ENCODE data around the gene TINAGL1.

- TF ChIP-seq FOS (IDR thresholded peaks at IDR 0.05; ENCODE audit: borderline replicate concordance, extremely low read depth, insufficient read length) (no peak), ZNF274 (IDR thresholded peaks at IDR 0.05; ENCODE audit: insufficient read depth, insufficient read length) (no peak), CTCF (IDR thresholded peaks at IDR 0.05 in 2 of 3, conservative IDR thresholded peaks at IDR 0.05 in 1 of 3; ENCODE audit: control insufficient read depth in 2 of 3, extremely low read depth in 1 of 3, insufficient read depth in 1 of 3, low read depth in 3 of 3, low read length in 3 of 3) (no peak), SPI1 (IDR thresholded peaks at IDR 0.05; ENCODE audit: borderline replicate concordance, insufficient read depth, low read depth, low read length) (no peak)
These were observed 51.1 kb downstream of the TINAGL1 start for GRCh38 chr1:31627301-31627929.

All from GM12878 (cell line).